Activated CD8-positive, alpha-beta T cell treated with anti-CD3 and anti-CD28 coated beads, Interleukin-2, amount 10 ng/mL, durations not matched to agents 7 days and 5 days (primary cell): ENCODE results near the gene LRRC63. TPM values are rescaled to one million over a fixed set of nuclear protein-coding genes. Genes with fewer than 3 reads are reported as not detected.

Experiments
- ATAC-seq: fragments of 150-1000 bp; cut with Tn5 transposase; one replicate; pipeline ENCODE4 v1.10.0; 2021; ENCODE audit warnings: moderate library complexity
- CTCF ChIA-PET: fragments of 350-600 bp; sonication (Branson Sonifier 250); formaldehyde crosslinking; loops from one replicate; lab custom pipeline; 2021; ENCODE audit warnings: antibody characterized with exemption; lab: Charles Lee
- POLR2A ChIA-PET: fragments of 350-600 bp; sonication (Branson Sonifier 250); formaldehyde crosslinking; loops from one replicate; lab custom pipeline; 2021; ENCODE audit warnings: antibody characterized with exemption; lab: Charles Lee
- DNase-seq: peaks from one replicate; pipeline ENCODE4 v3.0.0-alpha.2; 2020
- H3K27ac Mint-ChIP-seq: one replicate; pipeline ENCODE4 v1.8.0; 2021; ENCODE audit warnings: mild to moderate bottlenecking, mixed read lengths
- H3K27me3 Mint-ChIP-seq: one replicate; pipeline ENCODE4 v1.8.0; 2021; ENCODE audit warnings: low read depth, mixed read lengths
- H3K36me3 Mint-ChIP-seq: one replicate; pipeline ENCODE4 v1.8.0; 2021; ENCODE audit warnings: low read depth, mixed read lengths
- H3K4me1 Mint-ChIP-seq: one replicate; pipeline ENCODE4 v1.8.0; 2021; ENCODE audit warnings: low read depth, mixed read lengths
- H3K4me3 Mint-ChIP-seq: one replicate; pipeline ENCODE4 v1.8.0; 2021; ENCODE audit warnings: mild to moderate bottlenecking, mixed read lengths
- H3K9me3 Mint-ChIP-seq: one replicate; pipeline ENCODE4 v1.8.0; 2022; ENCODE audit warnings: mixed read lengths; ENCODE audit not compliant: insufficient read depth
- total RNA-seq, 2 experiments: library from RNA; stranded (reverse); gene quantifications; one replicate each; pipeline ENCODE4 v1.2.3, GENCODE V29; 2021

The LRRC63 gene
- total RNA-seq, 2 experiments from 2014 or later: 1.7 to 2.2 TPM

DNA sequence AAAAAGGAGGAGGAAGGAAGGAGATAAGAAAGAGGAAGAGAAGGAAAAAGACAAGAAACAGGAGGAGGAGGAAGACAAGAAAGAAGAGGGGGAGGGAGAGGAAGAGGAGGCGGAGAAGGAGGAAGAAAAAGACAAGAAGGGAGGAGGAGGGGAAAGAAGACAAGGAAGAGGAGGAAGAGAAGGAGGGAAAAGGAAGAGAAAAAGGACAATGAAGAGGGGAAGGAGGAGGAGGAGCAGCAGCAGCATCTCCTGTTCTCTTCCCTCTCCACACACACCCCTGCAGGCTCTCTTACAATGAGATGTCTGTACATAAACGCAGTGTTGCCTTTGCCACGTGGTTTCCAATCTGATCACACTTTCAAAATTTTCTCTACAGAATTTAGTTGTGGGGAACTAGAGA is 108.7 kb downstream of the LRRC63 start:
- Mint-ChIP-seq H3K4me3 (peak overlapping the region; percentile 70), H3K36me3 (peaks cover 4% of the 10 kb centered on the region), H3K4me1 (peaks cover 23% of the 10 kb centered on the region), H3K27ac (peak overlapping the region; percentile 84), H3K9me3 (no peaks in the 10 kb centered on the region), H3K27me3 (no peaks in the 10 kb centered on the region)
- CTCF ChIA-PET: interaction anchor here (1.2 to 7.4 kb wide), 18 partner anchors 14 to 513 kb away, joined by 3 to 160 read pairs (median 8); partner anchors contain the start of gene LCP1
- POLR2A ChIA-PET: interaction anchor here (0.8 to 2.2 kb wide), 5 partner anchors 14 to 268 kb away, joined by 3 to 15 read pairs (median 5); no protein-coding TSS in a partner anchor
- ATAC-seq (peak; percentile 37), DNase-seq (no peak)

- Mint-ChIP-seq H3K27ac (peak overlapping the region; percentile 84), H3K27me3 (no peaks in the 10 kb centered on the region), H3K4me1 (peaks cover 22% of the 10 kb centered on the region), H3K4me3 (peak overlapping the region; percentile 70), H3K9me3 (no peaks in the 10 kb centered on the region), H3K36me3 (peaks cover 2% of the 10 kb centered on the region)
- ChIA-PET CTCF (interaction anchor here (0.6 to 7.4 kb wide), 44 partner anchors 7 to 809 kb away, joined by 3 to 160 read pairs (median 5); partner anchors contain the start of genes LCP1 and RUBCNL), POLR2A (interaction anchor here (0.8 to 2.2 kb wide), 5 partner anchors 14 to 269 kb away, joined by 3 to 15 read pairs (median 5); no protein-coding TSS in a partner anchor)
- peak; percentile 50 for ATAC-seq
- no peak for DNase-seq
Measured at GRCh38 chr13:46320821-46321220, 109.1 kb downstream of the LRRC63 start.

- ATAC-seq (peak; percentile 88), DNase-seq (peak; percentile 86)
- Mint-ChIP-seq H3K36me3 (peaks cover under 1% of the 10 kb centered on the region), H3K27me3 (peaks cover 2% of the 10 kb centered on the region), H3K4me3 (peak overlapping the region; percentile 70), H3K4me1 (peaks cover 18% of the 10 kb centered on the region), H3K27ac (peak overlapping the region; percentile 84), H3K9me3 (no peaks in the 10 kb centered on the region)
- POLR2A ChIA-PET: interaction anchor here (1.0 to 2.2 kb wide), 4 partner anchors 25 to 270 kb away, joined by 4 to 15 read pairs (median 6); no protein-coding TSS in a partner anchor
- CTCF ChIA-PET: interaction anchor here (0.6 to 7.4 kb wide), 49 partner anchors 8 to 810 kb away, joined by 3 to 160 read pairs (median 5); partner anchors contain the start of genes LCP1 and RUBCNL
Measured at GRCh38 chr13:46321494-46322225, 109.9 kb downstream of the LRRC63 start.

DNA sequence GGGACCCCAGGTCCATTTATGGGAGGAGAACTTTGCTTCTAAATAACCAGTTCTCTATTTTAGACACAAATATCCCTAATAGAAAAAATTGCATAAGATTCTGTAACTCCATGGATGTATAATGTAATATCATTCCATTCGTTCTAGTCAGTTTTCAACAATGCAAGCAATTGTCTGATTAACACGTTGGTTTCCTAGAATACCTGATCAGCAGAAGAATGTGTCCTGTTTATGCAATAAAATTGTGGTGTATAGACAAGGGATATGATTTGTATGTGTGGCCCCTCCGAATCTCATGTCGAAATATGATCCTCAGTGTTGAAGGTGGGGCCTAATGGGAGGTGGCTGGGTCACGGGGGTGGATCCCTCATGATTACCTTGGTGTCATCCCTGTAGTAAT is 113.2 kb downstream of the LRRC63 start:
- peaks cover 17% of the 10 kb centered on the region for H3K4me1 Mint-ChIP-seq
- no peaks in the 10 kb centered on the region for H3K9me3 Mint-ChIP-seq
- peaks cover 4% of the 10 kb centered on the region for H3K27me3 Mint-ChIP-seq
- H3K27ac Mint-ChIP-seq: no peak overlapping the region
- POLR2A ChIA-PET: no interaction called here
- H3K4me3 Mint-ChIP-seq: no peak overlapping the region
- DNase-seq (no peak), ATAC-seq (no peak)
- H3K36me3 Mint-ChIP-seq: no peaks in the 10 kb centered on the region
- CTCF ChIA-PET: interaction anchor here (1.2 to 7.4 kb wide), 2 partner anchors 31 to 165 kb away, joined by 6 to 160 read pairs; no protein-coding TSS in a partner anchor

Other genes with a start within 250 kb of the LRRC63 start
- gene ZC3H13, start 159.2 kb upstream of the LRRC63 start, total RNA-seq: 10 to 100 TPM; 38.9 to 42.0 TPM
- gene CPB2, start 106.9 kb upstream of the LRRC63 start, total RNA-seq: not detected
- gene LCP1, start 29.8 kb upstream of the LRRC63 start, total RNA-seq: 1,000 to 10,000 TPM; 1,296 to 1,321 TPM
- gene RUBCNL, start 175.3 kb downstream of the LRRC63 start, total RNA-seq: under 1 TPM in 1 of 2 experiments, not detected in 1; 0.21 TPM